Fibroblast of lung (primary cell): Measurements from ENCODE around the gene ELMO1. TPM values are rescaled to one million over a fixed set of nuclear protein-coding genes. Genes with fewer than 3 reads are reported as not detected.

Source experiments
- DNase-seq, 2 donors: peaks; one replicate each; pipeline versions ENCODE4 v3.0.0 to v3.0.0-alpha.2; 2010; ENCODE audit warnings: low read depth in 2 of 2
- H2AFZ ChIP-seq: 2 replicates; pipeline ENCODE4 v1.5.1; 2012; ENCODE audit warnings: low read length, control low read depth, inconsistent platforms
- H3K27ac ChIP-seq: 2 replicates; pipeline ENCODE4 v1.5.1; 2011; ENCODE audit warnings: low read length, control low read depth; ENCODE audit not compliant: insufficient read depth
- H3K27me3 ChIP-seq: 2 replicates; pipeline ENCODE4 v1.5.1; 2011; ENCODE audit warnings: mild to moderate bottlenecking, low read length; ENCODE audit not compliant: control insufficient read depth, insufficient read depth
- H3K36me3 ChIP-seq: 2 replicates; pipeline ENCODE4 v1.5.1; 2011; ENCODE audit warnings: low read length; ENCODE audit not compliant: control insufficient read depth, insufficient read depth
- H3K4me1 ChIP-seq: 2 replicates; pipeline ENCODE4 v1.5.1; 2011; ENCODE audit warnings: low read length; ENCODE audit not compliant: control insufficient read depth, insufficient read depth; ENCODE audit errors: extremely low read depth
- H3K4me2 ChIP-seq: 2 replicates; pipeline ENCODE4 v1.5.1; 2011; ENCODE audit warnings: low read length, control low read depth; ENCODE audit not compliant: insufficient read depth; ENCODE audit errors: extremely low read depth
- H3K4me3 ChIP-seq, 4 experiments: fragments of 200-600 bp in 1 of 4; sonication (generic) in 1 of 4; replicated peaks in 1 of 4; 2 replicates each; pipeline ENCODE4 v1.5.1; 2011 to 2016; ENCODE audit warnings: low read length in 4 of 4, low read depth in 3 of 4, mild to moderate bottlenecking in 3 of 4, control low read depth in 2 of 4, inconsistent platforms in 1 of 4, mixed read lengths in 1 of 4; ENCODE audit not compliant: insufficient read depth in 1 of 4; ENCODE audit errors: control extremely low read depth in 1 of 4
- H3K79me2 ChIP-seq: 2 replicates; pipeline ENCODE4 v1.5.1; 2012; ENCODE audit warnings: mild to moderate bottlenecking, low read length, inconsistent platforms; ENCODE audit not compliant: control insufficient read depth, insufficient read depth
- H3K9ac ChIP-seq: 2 replicates; pipeline ENCODE4 v1.5.1; 2011; ENCODE audit warnings: mild to moderate bottlenecking, low read length, control low read depth; ENCODE audit not compliant: insufficient read depth
- H3K9me3 ChIP-seq: 2 replicates; pipeline ENCODE4 v1.5.1; 2012; ENCODE audit warnings: low read depth, low read length; ENCODE audit not compliant: control insufficient read depth, insufficient read depth
- H4K20me1 ChIP-seq: 2 replicates; pipeline ENCODE4 v1.5.1; 2011; ENCODE audit warnings: low read length; ENCODE audit not compliant: control insufficient read depth, insufficient read depth; ENCODE audit errors: extremely low read depth
- CTCF ChIP-seq, 2 donors: IDR thresholded peaks in 1 of 2; conservative IDR thresholded peaks in 1 of 2; 1 replicate in 1 of 2; 2 replicates in 1 of 2; pipeline ENCODE4 v1.5.1; 2011 to 2012; ENCODE audit warnings: low read length in 2 of 2, control low read depth in 1 of 2, inconsistent platforms in 1 of 2, low read depth in 1 of 2, mild to moderate bottlenecking in 1 of 2
- EZH2 ChIP-seq: IDR thresholded peaks from 2 replicates; pipeline ENCODE4 v1.5.1; 2012; ENCODE audit warnings: low read length, control low read depth, mild to moderate bottlenecking; ENCODE audit errors: missing control alignments
- polyA plus RNA-seq, 2 donors: library from polyadenylated mRNA; depleted of rRNA in 1 of 2; stranded (reverse) in 1 of 2; unstranded in 1 of 2; fragments of >200 nt; gene quantifications; 2 replicates each; pipeline ENCODE4 v1.2.1, GENCODE V29; 2011 to 2012; ENCODE audit warnings: missing spikeins in 1 of 2
- total RNA-seq: library from RNA; depleted of rRNA; stranded (reverse); fragments of >200 nt; gene quantifications from 2 replicates; pipeline ENCODE4 v1.2.1, GENCODE V29; 2014

ELMO1 gene
- total and polyA plus RNA-seq, 2 donors (not counting 1 experiment from before 2014, with no cell fraction given), result 0.50 TPM; not detected in 1

GRCh38 chr7:36972140-36972518 lies 476.5 kb downstream of the ELMO1 start:
- Histone ChIP-seq H3K4me1 (no peaks in the 10 kb centered on the region), H3K9me3 (no peaks in the 10 kb centered on the region), H4K20me1 (no peaks in the 10 kb centered on the region), H3K27ac (no peak overlapping the region), H2AFZ (no peak overlapping the region), H3K4me2 (no peak overlapping the region), H3K27me3 (no peaks in the 10 kb centered on the region), H3K79me2 (no peaks in the 10 kb centered on the region), H3K4me3 (no peak overlapping the region), H3K9ac (no peak overlapping the region), H3K36me3 (no peaks in the 10 kb centered on the region)
- no peak for TF ChIP-seq EZH2
- no peak for TF ChIP-seq CTCF (conservative IDR thresholded peaks at IDR 0.05 in 1 of 2, IDR thresholded peaks at IDR 0.05 in 1 of 2; ENCODE audit: low read depth in 1 of 2, low read length in 2 of 2)
- DNase-seq, result no peak

GRCh38 chr7:36971515-36972139 lies 477.0 kb downstream of the ELMO1 start:
- no peaks in the 10 kb centered on the region for H3K79me2 ChIP-seq
- no peak overlapping the region for H2AFZ ChIP-seq
- no peak overlapping the region for H3K9ac ChIP-seq
- no peaks in the 10 kb centered on the region for H3K9me3 ChIP-seq
- no peaks in the 10 kb centered on the region for H3K27me3 ChIP-seq
- TF ChIP-seq CTCF (conservative IDR thresholded peaks at IDR 0.05 in 1 of 2, IDR thresholded peaks at IDR 0.05 in 1 of 2; ENCODE audit: low read depth in 1 of 2, low read length in 2 of 2) (no peak), EZH2 (no peak)
- no peak overlapping the region for H3K4me2 ChIP-seq
- H3K36me3 ChIP-seq, result no peaks in the 10 kb centered on the region
- no peaks in the 10 kb centered on the region for H4K20me1 ChIP-seq
- no peak overlapping the region for H3K4me3 ChIP-seq
- DNase-seq, result no peak
- no peaks in the 10 kb centered on the region for H3K4me1 ChIP-seq
- H3K27ac ChIP-seq, result no peak overlapping the region

- H3K4me3 ChIP-seq, result no peak overlapping the region
- H3K4me2 ChIP-seq, result no peak overlapping the region
- TF ChIP-seq EZH2, result no peak
- H3K27ac ChIP-seq, result no peak overlapping the region
- no peak overlapping the region for H2AFZ ChIP-seq
- no peaks in the 10 kb centered on the region for H3K27me3 ChIP-seq
- no peaks in the 10 kb centered on the region for H3K36me3 ChIP-seq
- no peaks in the 10 kb centered on the region for H4K20me1 ChIP-seq
- no peak overlapping the region for H3K9ac ChIP-seq
- no peaks in the 10 kb centered on the region for H3K79me2 ChIP-seq
- no peak for DNase-seq
- no peaks in the 10 kb centered on the region for H3K4me1 ChIP-seq
- no peaks in the 10 kb centered on the region for H3K9me3 ChIP-seq
Measured at GRCh38 chr7:36970551-36971514, 477.8 kb downstream of the ELMO1 start.
